Measurements from ENCODE around the gene SLC6A1.
"Not testable (repeated sequence)": the region's sequence is repeated elsewhere in the genome, so short reads cannot be mapped to it uniquely, and the experiment has no call there.

The SLC6A1 gene

DNA sequence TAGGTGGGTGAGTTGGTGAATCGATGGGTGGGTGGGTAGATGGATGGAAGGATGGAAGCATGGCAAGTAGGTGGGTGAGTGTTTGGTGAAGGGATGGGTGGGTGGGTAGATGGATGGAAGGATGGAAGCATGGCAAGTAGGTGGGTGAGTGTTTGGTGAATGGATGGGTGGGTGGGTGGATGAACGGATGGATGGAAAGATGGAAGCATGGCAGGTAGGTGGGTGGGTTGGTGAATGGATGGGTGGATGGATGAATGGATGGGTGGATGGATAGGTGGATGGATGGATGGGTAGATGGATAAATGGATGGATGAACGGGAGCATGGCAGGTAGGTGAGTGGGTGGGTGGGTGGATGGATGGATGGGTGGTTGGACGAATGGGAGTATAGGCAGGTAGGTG is 65.1 kb downstream of the SLC6A1 start:
- DNase-seq (ENCODE audit: extremely low read depth in 1 of 2, low read depth in 1 of 2): no peak

DNA sequence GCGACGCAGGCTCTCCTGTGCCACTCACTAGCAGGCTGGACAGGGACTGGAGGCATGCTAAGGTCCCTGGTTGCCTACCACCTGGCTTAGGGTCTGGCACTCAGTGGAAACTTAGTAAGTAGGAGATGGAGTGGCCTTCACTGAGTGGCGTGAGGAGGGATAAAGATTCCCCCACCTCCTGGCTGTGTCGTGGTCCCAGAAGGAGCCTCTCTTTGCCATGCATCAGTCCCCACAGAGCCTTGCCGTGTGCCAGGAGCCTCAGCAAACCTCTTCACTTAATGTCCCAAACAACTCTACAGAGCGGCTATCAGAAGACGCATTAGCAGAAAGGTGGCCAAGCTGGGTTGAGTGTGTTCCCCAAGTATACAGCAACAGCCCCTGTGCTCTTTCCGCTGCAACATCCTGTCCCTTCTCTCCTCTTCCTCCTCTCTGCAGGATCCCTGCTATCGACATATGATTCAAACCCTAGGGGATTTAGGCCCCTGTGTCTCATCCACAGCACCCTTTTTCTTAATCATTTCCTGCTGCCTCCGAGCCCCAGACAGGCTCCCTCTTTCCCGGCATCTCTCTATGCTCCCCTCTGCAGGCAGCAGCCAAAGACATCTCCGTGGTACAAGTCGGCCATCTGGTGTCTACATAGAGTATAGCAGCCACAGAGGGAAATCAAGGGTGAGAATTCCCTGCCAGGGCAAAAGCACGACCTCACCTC is 66.7 kb downstream of the SLC6A1 start:
- no peak for DNase-seq (ENCODE audit: extremely low read depth in 1 of 2, low read depth in 1 of 2)

DNA sequence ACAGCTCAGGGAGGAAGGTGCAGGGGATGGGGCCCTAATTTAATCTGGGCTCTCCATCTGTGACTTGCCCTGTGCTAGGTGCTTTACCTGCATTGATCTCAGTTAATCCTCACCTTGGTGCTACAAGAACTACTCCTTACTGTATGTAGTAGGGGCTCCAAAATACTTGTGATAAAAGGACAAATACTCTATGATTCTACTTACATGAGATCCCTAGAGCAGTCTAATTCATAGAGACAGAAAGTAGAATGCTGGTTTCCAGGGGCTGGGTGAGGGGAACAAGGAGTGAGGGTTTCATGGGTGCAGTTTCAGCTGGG is 67.2 kb downstream of the SLC6A1 start:
- no peak for DNase-seq (ENCODE audit: extremely low read depth in 1 of 2, low read depth in 1 of 2)

DNA sequence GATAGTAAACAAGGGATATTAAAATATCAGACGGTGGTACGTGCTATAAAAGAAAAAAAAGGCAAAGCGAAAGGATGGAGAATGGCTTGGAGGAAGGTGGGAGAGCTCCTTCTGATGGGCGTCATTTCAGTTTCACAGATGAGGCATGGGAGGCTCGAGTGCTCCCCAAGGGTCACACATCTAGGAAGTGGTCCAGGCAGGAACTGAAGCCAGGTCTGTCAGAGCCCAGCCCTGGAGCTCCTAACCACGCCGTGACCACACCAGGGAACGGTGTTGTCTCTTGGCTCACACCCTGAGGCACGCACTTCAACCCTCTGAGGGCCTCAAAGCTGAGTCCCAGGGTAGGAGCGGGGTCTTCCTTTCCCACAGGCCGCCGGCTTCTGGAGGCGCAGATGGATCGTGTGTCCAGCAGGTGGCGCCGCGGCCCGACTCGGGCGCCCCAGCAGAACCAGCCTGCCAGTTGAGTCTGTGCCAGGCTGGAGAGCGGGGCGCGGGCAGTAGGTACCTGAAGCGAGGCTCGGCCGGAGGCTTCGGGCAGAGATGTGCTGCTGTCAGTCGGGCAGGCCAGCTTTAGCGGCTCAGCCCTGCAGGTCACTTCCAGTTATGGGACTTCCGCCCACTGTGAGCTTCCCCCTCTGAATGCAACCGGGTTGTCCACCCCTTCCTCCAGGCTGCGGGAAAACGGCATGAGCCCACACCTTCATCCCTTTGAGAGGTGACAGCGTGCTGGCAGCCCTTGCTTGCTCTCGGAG is 68.1 kb downstream of the SLC6A1 start:
- DNase-seq (ENCODE audit: extremely low read depth in 1 of 2, low read depth in 1 of 2): peak in 1 of 2 donors; percentile 28

DNA sequence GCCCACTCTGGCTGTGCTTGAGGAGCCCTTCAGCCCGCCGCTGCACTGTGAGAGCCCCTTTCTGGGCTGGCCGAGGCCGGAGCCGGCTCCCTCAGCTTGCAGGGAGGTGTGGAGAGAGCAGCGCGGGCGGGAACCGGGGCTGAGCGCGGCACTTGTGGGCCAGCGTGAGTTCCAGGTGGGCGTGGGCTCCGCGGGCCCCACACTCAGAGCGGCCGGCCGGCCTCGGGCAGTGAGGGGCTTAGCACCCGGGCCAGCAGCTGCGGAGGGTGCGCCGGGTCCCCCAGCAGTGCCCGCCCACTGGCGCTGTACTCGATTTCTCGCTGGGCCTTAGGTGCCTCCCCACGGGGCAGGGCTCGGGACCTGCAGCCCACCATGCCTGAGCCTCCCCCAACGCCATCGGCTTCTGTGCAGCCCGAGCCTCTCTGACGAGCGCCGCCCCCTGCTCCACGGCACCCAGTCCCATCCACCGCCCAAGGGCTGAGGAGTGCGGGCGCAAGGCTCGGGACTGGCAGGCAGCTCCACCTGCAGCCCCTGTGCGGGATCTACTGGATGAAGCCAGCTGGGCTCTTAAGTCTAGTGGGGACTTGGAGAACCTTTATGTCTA is 68.8 kb downstream of the SLC6A1 start:
- DNase-seq (ENCODE audit: extremely low read depth in 1 of 2, low read depth in 1 of 2): not testable (repeated sequence)

DNA sequence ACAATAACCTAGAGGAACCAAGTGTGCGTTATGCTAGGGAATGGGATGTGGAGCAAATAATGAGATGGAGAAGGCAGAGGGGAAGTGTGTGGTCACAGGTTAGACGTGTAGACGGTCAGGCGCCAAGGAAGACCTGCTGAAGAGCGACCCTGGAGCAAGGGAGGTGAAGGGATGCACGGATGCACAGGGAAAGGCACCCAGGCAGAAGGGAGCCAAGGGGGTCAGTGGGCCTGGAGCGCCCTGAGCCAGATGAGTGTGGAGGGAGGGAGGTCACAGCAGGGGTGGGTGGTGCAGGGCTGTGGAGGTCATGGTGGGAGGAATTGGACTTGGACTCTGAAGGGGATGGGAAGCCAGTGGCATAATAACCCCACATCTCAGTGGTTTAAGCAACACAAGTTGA is 70.2 kb downstream of the SLC6A1 start:
- DNase-seq (ENCODE audit: extremely low read depth in 1 of 2, low read depth in 1 of 2): no peak

DNA sequence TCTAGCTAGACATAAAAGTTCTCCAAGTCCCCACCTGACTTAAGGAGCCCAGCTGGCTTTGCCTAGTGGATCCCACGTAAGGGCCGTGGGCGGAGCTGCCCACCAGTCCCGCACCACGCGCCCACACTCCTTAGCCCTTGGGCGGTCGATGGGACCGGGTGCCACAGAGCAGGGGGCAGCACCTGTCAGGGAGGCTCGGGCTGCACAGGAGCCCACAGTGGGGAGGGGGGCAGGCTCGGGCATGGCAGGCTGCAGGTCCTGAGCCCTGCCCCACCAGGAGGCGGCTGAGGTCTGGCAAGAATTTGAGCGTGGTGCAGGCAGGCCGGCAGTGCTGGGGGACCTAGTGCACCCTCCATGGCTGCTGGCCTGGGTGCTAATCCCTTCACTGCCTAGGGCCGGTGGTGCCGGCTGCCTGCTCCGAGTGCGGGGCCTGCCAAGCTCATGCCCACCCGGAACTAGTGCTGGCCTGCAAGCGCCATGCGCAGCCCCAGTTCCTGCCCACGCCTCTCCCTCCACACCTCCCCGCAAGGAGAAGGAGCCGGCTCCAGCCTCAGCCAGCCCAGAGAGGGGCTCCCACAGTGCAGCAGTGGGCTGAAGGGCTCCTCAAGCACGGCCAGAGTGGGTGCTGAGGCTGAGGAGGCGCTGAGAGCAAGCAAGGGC is 78.7 kb downstream of the SLC6A1 start:
- DNase-seq (ENCODE audit: extremely low read depth in 1 of 2, low read depth in 1 of 2): no peak

DNA sequence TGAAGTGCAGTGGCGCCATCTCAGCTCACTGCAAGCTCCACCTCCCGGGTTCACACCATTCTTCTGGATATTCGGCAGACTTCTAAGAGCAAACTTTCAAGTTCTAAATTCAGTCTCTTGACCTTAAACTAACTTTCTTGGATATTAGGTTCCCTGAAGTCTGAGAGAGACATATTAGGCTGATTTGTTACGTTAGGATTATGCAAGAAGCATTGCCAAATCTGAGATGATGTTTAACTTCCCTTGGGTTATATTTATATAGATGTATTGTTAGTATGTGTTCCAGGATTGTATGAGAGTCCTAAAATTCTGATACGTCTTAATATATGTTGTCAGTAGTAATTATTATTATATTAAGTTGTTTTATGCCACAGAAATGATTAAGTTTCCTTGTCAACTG is 80.1 kb downstream of the SLC6A1 start:
- no peak for DNase-seq (ENCODE audit: extremely low read depth in 1 of 2, low read depth in 1 of 2)

DNA sequence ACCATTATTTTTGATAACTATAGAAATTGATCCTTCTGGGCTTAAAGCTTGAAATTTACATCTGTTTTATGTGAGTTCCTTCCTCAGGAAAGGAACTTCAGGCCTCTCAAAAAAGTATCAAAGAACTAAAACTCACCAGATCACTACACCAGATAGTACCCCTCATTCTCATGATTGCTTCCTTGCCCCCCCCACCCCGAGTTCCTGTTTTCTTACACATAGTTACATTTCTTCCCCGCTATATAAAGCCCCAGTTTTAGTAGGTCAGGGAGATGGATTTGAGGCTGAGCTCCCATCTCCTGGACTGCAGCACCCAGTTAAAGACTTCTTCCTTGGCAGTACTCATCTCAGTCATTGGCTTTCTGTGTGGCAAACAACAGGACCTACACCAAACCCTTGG is 81.5 kb downstream of the SLC6A1 start:
- DNase-seq (ENCODE audit: extremely low read depth in 1 of 2, low read depth in 1 of 2): no peak

DNA sequence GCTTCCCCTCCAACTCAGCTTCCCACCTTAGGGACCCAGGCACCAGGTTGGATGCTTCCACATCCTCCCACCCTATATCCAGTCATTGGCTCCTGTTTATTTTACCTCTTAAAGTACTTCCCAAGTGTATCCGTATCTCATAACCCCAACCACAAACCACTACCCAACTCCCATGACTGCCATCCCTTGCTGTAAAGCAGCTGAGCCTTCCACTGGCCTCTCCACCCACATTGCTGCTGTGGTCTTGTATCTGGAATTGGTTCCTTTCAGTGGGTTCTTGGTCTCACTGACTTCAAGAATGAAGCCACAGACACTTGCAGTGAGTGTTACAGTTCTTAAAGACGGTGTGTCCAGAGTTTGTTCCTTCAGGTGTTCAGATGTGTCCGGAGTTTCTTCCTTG is 81.9 kb downstream of the SLC6A1 start:
- DNase-seq (ENCODE audit: extremely low read depth in 1 of 2, low read depth in 1 of 2): no peak

DNA sequence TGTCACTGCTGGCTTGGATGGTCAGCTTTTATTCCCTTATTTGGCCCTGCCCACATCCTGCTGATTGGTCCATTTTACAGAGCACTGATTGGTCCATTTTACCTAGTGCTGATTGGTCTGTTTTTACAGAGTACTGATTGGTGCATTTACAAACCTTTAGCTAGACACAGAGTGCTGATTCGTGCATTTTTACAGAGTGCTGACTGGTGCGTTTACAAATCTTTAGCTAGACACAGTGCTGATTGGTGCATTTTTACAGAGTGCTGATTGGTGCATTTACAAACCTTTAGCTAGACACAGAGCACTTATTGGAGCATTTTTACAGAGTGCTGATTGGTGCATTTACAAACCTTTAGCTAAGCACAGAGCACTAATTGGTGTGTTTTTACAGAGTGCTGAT is 82.6 kb downstream of the SLC6A1 start:
- DNase-seq (ENCODE audit: extremely low read depth in 1 of 2, low read depth in 1 of 2): not testable (repeated sequence)

DNA sequence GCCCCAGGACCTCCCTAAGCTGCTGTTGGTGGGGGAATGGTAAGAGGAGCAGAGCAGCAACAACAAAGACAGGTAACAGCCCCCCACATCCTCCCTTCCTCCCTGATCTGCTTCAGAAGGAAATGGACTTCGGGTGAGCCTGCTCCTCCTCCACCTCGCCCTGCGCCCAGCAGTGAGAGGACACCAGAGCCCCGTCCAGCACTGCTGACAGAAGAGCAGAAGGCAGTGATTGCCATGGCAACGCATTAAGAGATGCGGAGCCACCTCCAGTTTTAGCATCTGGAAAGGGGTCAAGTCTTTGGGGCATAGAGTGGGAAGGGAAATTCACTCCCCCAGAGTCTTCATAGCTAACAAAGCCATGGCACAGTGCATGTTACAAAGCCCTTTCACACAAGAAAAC is 84.2 kb downstream of the SLC6A1 start:
- no peak for DNase-seq (ENCODE audit: extremely low read depth in 1 of 2, low read depth in 1 of 2)

DNA sequence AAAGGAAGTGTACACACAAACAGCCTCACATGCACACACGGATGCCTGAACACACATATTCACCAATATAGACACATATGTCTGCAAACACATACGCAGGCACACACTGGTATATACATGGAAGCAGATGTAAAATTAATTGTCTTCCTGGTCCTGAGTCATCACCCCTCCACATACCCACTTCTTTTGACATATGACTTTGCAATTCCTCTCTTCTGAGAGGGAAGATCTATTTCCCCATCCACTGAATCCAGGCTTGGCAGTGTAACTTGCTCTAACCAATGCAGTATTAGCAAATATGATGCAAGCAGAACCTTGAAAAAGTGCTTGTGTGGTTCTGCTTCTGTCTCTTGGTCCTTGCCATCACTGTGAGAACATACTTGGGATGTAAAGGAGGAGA is 84.9 kb downstream of the SLC6A1 start:
- no peak for DNase-seq (ENCODE audit: extremely low read depth in 1 of 2, low read depth in 1 of 2)

DNA sequence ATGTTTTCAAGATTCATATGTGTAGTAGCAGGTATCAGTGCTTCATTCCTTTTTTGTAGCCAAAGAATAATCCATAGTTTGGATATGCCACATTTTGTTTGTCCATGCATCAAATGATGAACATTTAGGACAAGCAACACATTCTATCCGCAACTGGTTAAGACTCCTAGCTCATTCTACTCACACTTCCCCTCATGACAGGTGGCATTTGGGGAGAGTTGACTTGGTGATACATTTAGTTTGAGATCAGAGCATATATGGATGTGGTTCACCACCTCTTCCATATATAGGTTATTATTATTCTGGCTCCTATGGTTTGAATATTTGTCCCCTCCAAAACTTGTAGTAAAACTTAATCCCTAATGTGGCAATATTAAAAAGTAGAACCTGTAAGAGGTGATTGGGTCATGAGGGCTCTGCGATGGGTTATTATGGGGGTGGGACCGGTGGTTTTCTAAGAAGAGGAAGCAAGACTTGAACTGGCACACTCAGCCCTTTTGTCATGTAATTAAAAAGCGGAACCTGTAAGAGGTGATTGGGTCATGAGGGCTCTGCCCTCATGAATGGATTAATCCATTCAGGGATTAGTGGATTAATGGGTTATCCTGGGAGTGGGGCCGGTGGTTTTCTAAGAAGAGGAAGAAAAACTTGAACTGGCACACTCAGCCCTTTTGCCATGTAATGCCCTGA is 86.4 kb downstream of the SLC6A1 start:
- DNase-seq (ENCODE audit: extremely low read depth in 1 of 2, low read depth in 1 of 2): no peak

DNA sequence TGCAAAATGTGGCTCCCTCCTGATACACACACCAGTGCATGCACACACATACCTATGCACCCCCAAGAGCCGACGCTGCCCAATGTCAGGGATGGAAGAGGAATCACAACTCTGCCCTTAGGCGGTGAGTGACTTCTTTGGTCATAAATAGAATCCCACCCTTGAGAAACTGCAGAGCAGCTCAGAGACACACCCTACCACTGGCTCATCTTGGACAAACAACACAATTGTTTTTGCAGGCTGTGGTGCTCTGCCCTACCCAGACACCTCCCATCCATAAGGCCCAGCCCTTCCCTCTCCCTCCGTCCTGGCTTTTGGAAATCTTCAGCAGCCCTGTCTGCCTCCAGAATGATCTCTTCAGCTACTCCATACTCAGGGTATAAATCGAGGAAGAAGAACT is 87.9 kb downstream of the SLC6A1 start:
- no peak for DNase-seq (ENCODE audit: extremely low read depth in 1 of 2, low read depth in 1 of 2)

DNA sequence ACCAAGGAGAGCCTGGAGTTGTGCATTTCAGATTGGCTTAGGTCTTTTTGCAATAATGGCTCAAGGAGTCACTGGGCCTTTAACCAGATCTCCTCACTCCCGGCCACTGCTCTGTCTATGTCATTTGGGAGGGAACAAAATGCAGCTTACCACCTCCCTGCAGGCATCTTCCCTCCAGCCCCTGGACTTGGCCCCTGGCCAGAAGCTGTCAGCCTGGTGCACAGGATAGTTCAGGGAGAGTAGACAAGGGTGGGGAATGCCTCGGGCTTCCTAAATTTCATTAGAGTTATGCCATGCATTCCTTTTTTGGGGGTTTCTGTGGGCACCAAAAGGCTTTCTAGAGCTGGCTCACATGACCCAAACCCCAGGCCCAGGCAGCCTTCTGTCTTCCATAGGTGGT is 91.5 kb downstream of the SLC6A1 start:
- DNase-seq (ENCODE audit: extremely low read depth in 1 of 2, low read depth in 1 of 2): no peak

DNA sequence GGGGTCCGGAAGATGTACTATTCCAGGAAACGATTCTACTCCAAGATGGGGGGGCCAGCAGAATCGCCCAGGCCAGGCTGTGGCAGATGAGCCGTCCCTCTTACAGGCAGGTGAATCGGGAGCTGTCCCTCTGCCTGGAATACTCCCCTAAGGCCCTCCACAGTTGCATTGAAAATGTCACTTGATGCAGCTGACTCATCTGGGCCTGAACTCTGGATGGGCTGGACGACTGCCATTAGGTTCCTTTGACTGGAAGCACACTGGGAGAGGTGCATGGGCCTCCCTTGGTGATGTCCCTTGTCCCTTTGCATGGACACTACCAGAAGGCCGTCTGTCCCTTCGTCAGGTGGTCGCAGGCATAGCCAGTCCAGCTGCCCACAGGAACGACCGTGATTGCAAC is 92.1 kb downstream of the SLC6A1 start:
- no peak for DNase-seq (ENCODE audit: extremely low read depth in 1 of 2, low read depth in 1 of 2)

DNA sequence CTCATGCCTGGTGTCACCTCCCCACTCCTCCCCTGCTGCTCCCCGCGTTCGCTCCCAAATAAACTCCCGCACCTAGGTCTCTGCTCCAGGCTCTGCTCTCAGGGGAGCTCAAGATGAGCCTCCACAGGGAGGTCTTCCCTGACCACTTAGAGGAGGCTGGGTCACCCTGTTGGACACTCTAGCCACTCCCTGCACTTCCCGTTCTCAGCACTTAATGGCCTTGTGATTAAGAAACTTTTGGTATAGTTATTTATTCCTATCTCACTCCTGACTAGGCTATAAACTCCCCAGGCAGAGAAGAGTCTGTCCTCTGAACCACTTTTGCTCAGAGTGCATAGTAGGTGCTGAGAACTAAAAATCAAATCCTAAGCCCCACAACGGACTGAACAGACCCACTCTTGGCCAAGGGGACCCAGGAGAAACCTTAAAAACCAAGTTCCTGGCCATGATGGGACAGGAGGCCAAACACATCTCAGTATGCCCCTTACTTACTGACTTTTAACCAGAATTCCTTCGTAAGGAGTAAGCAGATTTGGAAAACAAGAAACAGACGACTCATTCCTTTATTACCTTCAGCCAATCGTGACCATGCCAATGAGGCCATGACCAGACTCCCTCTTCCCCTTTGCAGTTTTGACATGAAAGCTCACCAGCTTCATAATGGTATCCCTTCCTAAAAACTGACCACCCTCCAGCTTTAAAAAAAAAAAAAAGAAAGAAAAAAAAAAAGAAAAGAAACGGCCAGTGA is 92.7 kb downstream of the SLC6A1 start:
- DNase-seq (ENCODE audit: extremely low read depth in 1 of 2, low read depth in 1 of 2): no peak

DNA sequence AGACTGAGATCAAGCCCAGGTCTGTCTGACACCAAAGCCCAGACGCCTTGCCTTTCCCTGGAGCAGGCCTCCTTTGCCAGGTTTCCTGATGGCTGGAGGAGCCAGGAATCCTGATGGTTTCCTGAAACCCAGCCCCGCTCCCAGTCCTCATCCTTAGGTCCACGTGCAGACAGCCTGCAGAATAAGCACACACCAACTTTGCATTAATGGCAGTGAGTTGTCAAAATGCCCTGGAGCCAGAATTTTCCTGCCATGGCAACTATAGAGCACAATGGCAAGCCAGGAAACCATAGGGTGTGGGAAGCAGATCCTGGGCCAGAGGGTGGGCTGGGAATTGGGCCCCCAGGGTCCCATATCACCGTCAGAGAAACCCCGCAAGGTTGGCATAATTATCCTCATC is 94.3 kb downstream of the SLC6A1 start:
- DNase-seq (ENCODE audit: extremely low read depth in 1 of 2, low read depth in 1 of 2): no peak

DNA sequence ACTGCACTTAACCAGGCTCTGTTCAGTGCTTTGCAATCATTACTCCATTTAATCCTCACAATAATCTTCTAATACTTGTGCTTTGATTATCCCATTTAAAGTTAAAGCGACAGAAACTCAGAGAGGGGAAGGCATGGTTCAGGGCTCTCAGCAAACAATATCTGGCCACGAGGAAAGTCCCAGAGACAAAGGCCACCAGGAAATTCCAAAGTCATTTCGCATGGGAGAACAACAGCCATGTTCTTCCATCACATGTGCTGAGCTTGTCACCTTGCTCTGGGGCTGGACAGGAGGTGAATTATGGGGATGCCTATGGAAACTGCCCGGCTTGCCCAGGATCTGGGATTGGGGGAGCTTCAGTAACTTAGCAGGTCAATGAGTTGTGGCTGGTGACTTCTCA is 95.5 kb downstream of the SLC6A1 start:
- DNase-seq (ENCODE audit: extremely low read depth in 1 of 2, low read depth in 1 of 2): no peak

DNA sequence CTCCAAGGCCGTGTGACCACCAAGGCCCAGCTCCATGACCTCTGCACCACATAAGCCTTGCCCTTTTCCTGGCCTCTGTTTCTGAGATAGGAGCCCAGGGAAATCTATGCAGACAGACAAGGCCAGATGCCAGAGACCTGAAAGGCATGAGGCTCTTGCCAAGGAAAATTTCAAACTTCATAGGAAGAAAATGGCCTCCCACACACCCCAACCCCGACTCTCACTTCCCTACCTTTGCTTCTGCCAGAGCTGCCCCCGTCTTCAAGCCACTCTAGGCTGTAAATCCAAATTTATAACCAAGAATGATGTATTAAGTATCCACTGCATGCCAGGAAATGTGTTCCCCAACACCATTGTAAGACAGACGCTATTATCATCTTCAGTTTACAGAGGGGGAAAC is 96.3 kb downstream of the SLC6A1 start:
- no peak for DNase-seq (ENCODE audit: extremely low read depth in 1 of 2, low read depth in 1 of 2)
